GM12891 (cell line): ENCODE data around the gene SEMA3G.

Source experiments
- DNase-seq: peaks from one replicate; pipeline ENCODE4 v3.0.0; 2011; ENCODE audit warnings: low spot score; ENCODE audit not compliant: insufficient read length
- FAIRE-seq: peaks from 2 replicates; lab custom pipeline; 2011; peaks lifted over from hg19 to GRCh38; lab: Jason Lieb, UNC
- PAX5 ChIP-seq: IDR thresholded peaks from 2 replicates; pipeline ENCODE4 v1.6.1; 2011; ENCODE audit warnings: low read length, moderate library complexity, mild to moderate bottlenecking; ENCODE audit not compliant: insufficient read depth, severe bottlenecking
- POLR2A ChIP-seq: IDR thresholded peaks from 2 replicates; pipeline ENCODE4 v1.6.1; 2011; ENCODE audit warnings: low read depth, low read length, control low read depth
- POLR2AphosphoS5 ChIP-seq: IDR thresholded peaks from 2 replicates; pipeline ENCODE4 v1.6.1; 2011; ENCODE audit warnings: low read depth, low read length, control low read depth
- POU2F2 ChIP-seq: IDR thresholded peaks from 2 replicates; pipeline ENCODE4 v1.6.1; 2011; ENCODE audit warnings: low read depth, mild to moderate bottlenecking, control low read depth, low read length, moderate library complexity
- SPI1 ChIP-seq: IDR thresholded peaks from 2 replicates; pipeline ENCODE4 v1.6.1; 2011; ENCODE audit warnings: low read depth, low read length, control low read depth
- TAF1 ChIP-seq: IDR thresholded peaks from 2 replicates; pipeline ENCODE4 v1.6.1; 2011; ENCODE audit warnings: low read depth, low read length, control low read depth

Gene SEMA3G

GRCh38 chr3:52454250-52454937 lies 9.5 kb upstream of the SEMA3G start:
- FAIRE-seq (no peak), DNase-seq (no peak)
- TF ChIP-seq POLR2AphosphoS5 (no peak), POU2F2 (no peak), POLR2A (no peak), TAF1 (no peak), PAX5 (no peak), SPI1 (no peak)

- no peak for FAIRE-seq
Observed at GRCh38 chr3:52453496-52454249, 8.8 kb upstream of the SEMA3G start, which contains the start of gene TNNC1. TNNC1 (minus strand) TSS chr3:52454041; CDS start chr3:52454015, 26 bp downstream.

GRCh38 chr3:52452570-52453221 lies 7.8 kb upstream of the SEMA3G start:
- DNase-seq (no peak), FAIRE-seq (no peak)
- TF ChIP-seq TAF1: no peak
- TF ChIP-seq POLR2AphosphoS5: no peak
- no peak for TF ChIP-seq POLR2A
- no peak for TF ChIP-seq PAX5
- TF ChIP-seq POU2F2: no peak
- no peak for TF ChIP-seq SPI1

More at GRCh38 chr3:52453496-52454249, 8.8 kb upstream of the SEMA3G start, which contains the start of gene TNNC1:
- TF ChIP-seq POU2F2 (no peak), POLR2AphosphoS5 (no peak), SPI1 (no peak), POLR2A (no peak), PAX5 (no peak), TAF1 (no peak)
- DNase-seq: no peak

- DNase-seq (no peak), FAIRE-seq (no peak)
- TF ChIP-seq POLR2AphosphoS5 (no peak), POU2F2 (no peak), PAX5 (no peak), POLR2A (no peak), SPI1 (no peak), TAF1 (no peak)
Observed at GRCh38 chr3:52452126-52452525, 7.2 kb upstream of the SEMA3G start.

- DNase-seq (no peak), FAIRE-seq (no peak)
- TF ChIP-seq POLR2A (no peak), TAF1 (no peak), POU2F2 (no peak), PAX5 (no peak), SPI1 (no peak), POLR2AphosphoS5 (no peak)
Observed at GRCh38 chr3:52451237-52452083, 6.6 kb upstream of the SEMA3G start.

- no peak for DNase-seq
- TF ChIP-seq POLR2AphosphoS5 (no peak), PAX5 (no peak), TAF1 (no peak), POLR2A (no peak), POU2F2 (no peak), SPI1 (no peak)
- FAIRE-seq: no peak
Observed at GRCh38 chr3:52450489-52451236, 5.8 kb upstream of the SEMA3G start.

- peak; percentile 20 for FAIRE-seq
- no peak for DNase-seq
- no peak for TF ChIP-seq POU2F2
- no peak for TF ChIP-seq PAX5
- TF ChIP-seq SPI1: no peak
- no peak for TF ChIP-seq TAF1
- no peak for TF ChIP-seq POLR2AphosphoS5
- TF ChIP-seq POLR2A: no peak
Observed at GRCh38 chr3:52447512-52448355, 2.8 kb upstream of the SEMA3G start.
